Heart left ventricle (tissue), 13 donors: ENCODE data around the gene MRTFA.

Source experiments
- CTCF ChIP-seq, 12 donors: fragments of 200-600 bp; sonication (generic) in 4 of 12; IDR thresholded peaks; one replicate each; pipeline versions ENCODE4 v1.5.0 to v1.8.0; 2018 to 2022; ENCODE audit warnings: antibody characterized with exemption in 12 of 12, mild to moderate bottlenecking in 5 of 12
- POLR2A ChIP-seq, 2 donors: fragments of 450-650 bp; IDR thresholded peaks; one replicate each; pipeline ENCODE4 v1.6.1; 2017; ENCODE audit warnings: antibody characterized with exemption in 2 of 2, mild to moderate bottlenecking in 2 of 2, moderate library complexity in 2 of 2
- donor health status: ischemic (EF 13 %, LVEDD 7.1; RV severe dilation, severe dysfunction).
- donor health status: DM: no; HTN: yes; CAD: no.
- donor health status: DM: no; HTN: no; CAD: no.
- donor health status: ischemic (EF 25% LVEDD 6.9; RV normal size, moderate dysfunction).
- donor health status: ischemic (EF 25% LVEDD 5.7; RV mildly dilated, moderate dysfunction).
- donor health status: ischemic (EF 35%, LVEDD 5.7; RV mildly dilated, moderate dysfunction).
- donor health status: nonischemic (EF 11% LVEDD 7.7; RV severe dilation, severe dysfunction).
- donor health status: DM: yes; HTN: yes; CAD: no.
- donor health status: PGD.
- donor health status: ischemic (EF 29% LVEDD 5.4; RV normal size, mild dysfunction).
- donor health status: nonischemic (EF 23%, LVEDD 6.1; RV moderate dilation, normal function).

- TF ChIP-seq CTCF (IDR thresholded peaks at IDR 0.05) = no peak
- TF ChIP-seq POLR2A (IDR thresholded peaks at IDR 0.05) = peak in 1 of 2 donors; percentile 12
These were observed 102.7 kb downstream of the MRTFA start for GRCh38 chr22:40533712-40534378.
